ENCODE results near the gene MTFP1.

The MTFP1 gene

DNA sequence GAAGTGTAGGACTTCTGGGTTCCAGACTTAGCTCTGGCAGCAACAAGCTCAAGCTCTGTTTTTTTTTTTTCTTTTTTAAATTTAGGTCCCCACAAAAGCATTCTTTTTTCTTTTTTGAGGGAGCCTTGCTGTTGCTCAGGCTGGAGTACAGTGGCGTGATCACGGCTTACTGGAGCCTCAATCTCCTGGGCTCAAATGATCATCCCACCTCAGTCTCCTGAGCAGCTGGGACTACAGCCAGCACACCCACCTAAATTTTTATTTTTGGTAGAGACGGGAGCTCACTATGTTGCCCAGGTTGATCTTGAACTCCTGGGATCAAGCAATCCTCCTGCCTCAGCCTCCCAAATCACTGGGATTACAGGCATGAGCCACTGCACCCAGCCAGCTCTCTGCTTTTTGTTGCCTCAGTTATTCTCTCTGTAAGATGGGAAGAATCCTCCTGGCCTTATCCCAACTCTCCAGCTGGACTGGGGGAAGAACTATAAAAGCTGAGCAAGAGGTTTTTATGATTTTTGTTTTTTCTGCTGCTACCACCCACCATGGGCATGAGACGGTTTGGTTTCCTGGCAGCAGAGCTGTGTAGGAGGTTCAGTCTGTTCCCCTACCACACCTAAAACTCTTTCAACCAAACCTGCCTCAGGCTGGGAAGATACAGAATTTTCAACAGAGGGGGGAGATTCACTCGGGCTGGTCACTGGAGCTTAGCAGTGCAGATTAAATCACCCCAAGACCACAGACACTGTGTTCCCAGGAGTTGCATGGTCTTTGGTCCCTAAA is 11.6 kb upstream of the MTFP1 start:
- no peak overlapping the region for H2AFZ ChIP-seq (ENCODE audit: low read length)
- no peak overlapping the region for H3K4me3 ChIP-seq (ENCODE audit: low read length, poor library complexity, severe bottlenecking)
- peaks cover 77% of the 10 kb centered on the region; the same call in 1 of the 2 replicates for H3K36me3 ChIP-seq (ENCODE audit: insufficient read depth, low read length)
- TF ChIP-seq EZH2phosphoT487 (IDR thresholded peaks at IDR 0.05; ENCODE audit: borderline replicate concordance) = no peak
- H3K9ac ChIP-seq (ENCODE audit: low read depth, low read length, poor library complexity, severe bottlenecking) = no peak overlapping the region
- no peaks in the 10 kb centered on the region for H3K4me1 ChIP-seq (ENCODE audit: insufficient read depth, low read length, poor library complexity, severe bottlenecking)
- no peaks in the 10 kb centered on the region for H3K79me2 ChIP-seq (ENCODE audit: insufficient read depth, low read length)
- H3K9me2 ChIP-seq (replicated peaks; ENCODE audit: low read depth, low read length) = no peaks in the 10 kb centered on the region
- H3F3A ChIP-seq (ENCODE audit: low read depth) = no peaks in the 10 kb centered on the region
- H4K20me1 ChIP-seq (ENCODE audit: insufficient read depth, low read length, poor library complexity, severe bottlenecking) = no peaks in the 10 kb centered on the region
- H3K27me3 ChIP-seq (ENCODE audit: insufficient read depth, low read length, poor library complexity, severe bottlenecking) = no peaks in the 10 kb centered on the region
- H3K9me3 ChIP-seq (ENCODE audit: insufficient read depth, low read depth, low read length) = no peaks in the 10 kb centered on the region
- H3K4me2 ChIP-seq (ENCODE audit: low read depth, low read length, poor library complexity, severe bottlenecking) = no peak overlapping the region

DNA sequence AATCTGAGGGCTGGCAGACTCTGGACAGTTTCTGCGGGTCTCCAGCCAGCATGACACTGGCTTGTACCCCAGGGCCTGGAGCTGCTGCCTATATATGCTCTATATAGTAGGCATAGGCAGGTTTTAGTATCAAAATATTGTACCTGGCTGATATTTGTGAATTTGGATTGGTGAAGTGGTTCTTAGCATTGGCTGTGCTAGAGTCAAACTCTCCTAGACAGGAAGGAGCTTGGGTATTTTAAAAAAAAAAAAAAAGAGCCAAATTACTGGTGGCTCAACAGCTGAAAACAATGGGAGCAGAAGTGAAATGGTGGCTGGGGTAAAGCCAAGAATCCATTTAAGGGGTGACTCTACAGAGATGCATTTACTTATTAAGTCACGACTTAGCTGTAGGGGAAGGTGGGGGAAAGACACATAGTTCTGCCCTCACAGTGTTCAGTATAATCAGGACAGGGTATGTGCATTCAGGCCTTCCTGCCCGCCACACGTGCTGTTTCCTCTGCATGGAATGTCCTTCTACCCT is 11.0 kb upstream of the MTFP1 start:
- no peaks in the 10 kb centered on the region for H3K9me3 ChIP-seq (ENCODE audit: insufficient read depth, low read depth, low read length)
- H3K4me1 ChIP-seq (ENCODE audit: insufficient read depth, low read length, poor library complexity, severe bottlenecking) = no peaks in the 10 kb centered on the region
- H3K79me2 ChIP-seq (ENCODE audit: insufficient read depth, low read length) = no peaks in the 10 kb centered on the region
- H3K9me2 ChIP-seq (replicated peaks; ENCODE audit: low read depth, low read length) = no peaks in the 10 kb centered on the region
- H2AFZ ChIP-seq (ENCODE audit: low read length) = no peak overlapping the region
- peaks cover 74% of the 10 kb centered on the region; the same call in 1 of the 2 replicates for H3K36me3 ChIP-seq (ENCODE audit: insufficient read depth, low read length)
- TF ChIP-seq, protein P1, sequence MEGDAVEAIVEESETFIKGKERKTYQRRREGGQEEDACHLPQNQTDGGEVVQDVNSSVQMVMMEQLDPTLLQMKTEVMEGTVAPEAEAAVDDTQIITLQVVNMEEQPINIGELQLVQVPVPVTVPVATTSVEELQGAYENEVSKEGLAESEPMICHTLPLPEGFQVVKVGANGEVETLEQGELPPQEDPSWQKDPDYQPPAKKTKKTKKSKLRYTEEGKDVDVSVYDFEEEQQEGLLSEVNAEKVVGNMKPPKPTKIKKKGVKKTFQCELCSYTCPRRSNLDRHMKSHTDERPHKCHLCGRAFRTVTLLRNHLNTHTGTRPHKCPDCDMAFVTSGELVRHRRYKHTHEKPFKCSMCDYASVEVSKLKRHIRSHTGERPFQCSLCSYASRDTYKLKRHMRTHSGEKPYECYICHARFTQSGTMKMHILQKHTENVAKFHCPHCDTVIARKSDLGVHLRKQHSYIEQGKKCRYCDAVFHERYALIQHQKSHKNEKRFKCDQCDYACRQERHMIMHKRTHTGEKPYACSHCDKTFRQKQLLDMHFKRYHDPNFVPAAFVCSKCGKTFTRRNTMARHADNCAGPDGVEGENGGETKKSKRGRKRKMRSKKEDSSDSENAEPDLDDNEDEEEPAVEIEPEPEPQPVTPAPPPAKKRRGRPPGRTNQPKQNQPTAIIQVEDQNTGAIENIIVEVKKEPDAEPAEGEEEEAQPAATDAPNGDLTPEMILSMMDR (conservative IDR thresholded peaks at IDR 0.05; ENCODE audit: low read length) = no peak
- no peak for TF ChIP-seq EZH2phosphoT487 (IDR thresholded peaks at IDR 0.05; ENCODE audit: borderline replicate concordance)
- no peak overlapping the region for H3K4me3 ChIP-seq (ENCODE audit: low read length, poor library complexity, severe bottlenecking)
- H4K20me1 ChIP-seq (ENCODE audit: insufficient read depth, low read length, poor library complexity, severe bottlenecking) = no peaks in the 10 kb centered on the region
- no peak overlapping the region for H3K4me2 ChIP-seq (ENCODE audit: low read depth, low read length, poor library complexity, severe bottlenecking)
- no peaks in the 10 kb centered on the region for H3K27me3 ChIP-seq (ENCODE audit: insufficient read depth, low read length, poor library complexity, severe bottlenecking)
- H3F3A ChIP-seq (ENCODE audit: low read depth) = no peaks in the 10 kb centered on the region
- no peak overlapping the region for H3K9ac ChIP-seq (ENCODE audit: low read depth, low read length, poor library complexity, severe bottlenecking)

DNA sequence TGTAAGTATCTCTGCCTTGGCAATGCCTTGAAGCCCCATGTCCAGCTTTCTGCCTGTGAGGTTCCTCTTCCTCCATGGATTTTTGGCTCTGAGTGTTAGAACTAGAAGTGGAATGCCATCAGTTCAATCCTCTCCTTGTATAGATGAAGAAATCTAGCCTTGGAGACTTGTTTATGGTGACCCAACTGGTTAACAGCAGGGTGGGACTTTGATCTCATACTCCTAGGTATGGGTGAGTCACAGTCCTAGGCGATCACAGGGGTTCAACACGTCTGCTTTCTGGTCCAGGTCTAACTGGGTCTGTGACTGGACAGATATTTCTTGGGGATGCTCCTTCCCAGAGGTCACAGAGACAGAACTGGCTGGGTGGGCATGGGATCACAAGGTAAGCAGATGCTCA is 9.2 kb upstream of the MTFP1 start:
- no peaks in the 10 kb centered on the region for H3K9me3 ChIP-seq (ENCODE audit: insufficient read depth, low read depth, low read length)

More for the DNA sequence above, 9.2 kb upstream of the MTFP1 start:
- Histone ChIP-seq H3K4me2 (ENCODE audit: low read depth, low read length, poor library complexity, severe bottlenecking) (no peak overlapping the region), H3K36me3 (ENCODE audit: insufficient read depth, low read length) (peaks cover 65% of the 10 kb centered on the region; the same call in 1 of the 2 replicates), H3K27me3 (ENCODE audit: insufficient read depth, low read length, poor library complexity, severe bottlenecking) (no peaks in the 10 kb centered on the region), H2AFZ (ENCODE audit: low read length) (no peak overlapping the region), H3K4me1 (ENCODE audit: insufficient read depth, low read length, poor library complexity, severe bottlenecking) (peaks cover 13% of the 10 kb centered on the region), H3K79me2 (ENCODE audit: insufficient read depth, low read length) (peaks cover 12% of the 10 kb centered on the region; the same call in 1 of the 2 replicates), H3K9ac (ENCODE audit: low read depth, low read length, poor library complexity, severe bottlenecking) (no peak overlapping the region), H3K9me2 (replicated peaks; ENCODE audit: low read depth, low read length) (no peaks in the 10 kb centered on the region), H3K4me3 (ENCODE audit: low read length, poor library complexity, severe bottlenecking) (no peak overlapping the region), H4K20me1 (ENCODE audit: insufficient read depth, low read length, poor library complexity, severe bottlenecking) (no peaks in the 10 kb centered on the region), H3F3A (ENCODE audit: low read depth) (no peaks in the 10 kb centered on the region)
- TF ChIP-seq, protein P1 (conservative IDR thresholded peaks at IDR 0.05; ENCODE audit: low read length) = no peak
- TF ChIP-seq EZH2phosphoT487 (IDR thresholded peaks at IDR 0.05; ENCODE audit: borderline replicate concordance) = no peak
